Left ventricle myocardium superior (tissue), 1 donor: Measurements from ENCODE around the gene LOXHD1. TPM values are rescaled to one million over a fixed set of nuclear protein-coding genes. Genes with fewer than 3 reads are reported as not detected.

Experiments
- ATAC-seq: fragments of 200-7000 bp; cut with Tn5 transposase; one replicate; pipeline ENCODE4 v1.9.1; 2020; ENCODE audit warnings: mild to moderate bottlenecking, moderate library complexity
- DNase-seq: peaks from one replicate; pipeline ENCODE4 v3.0.0-alpha.2; 2020
- intact Hi-C: fragments of 100-400 bp; cut with micrococcal nuclease; formaldehyde crosslinking; loops from one replicate; pipeline ENCODE4 v1.11.0; 2022
- total RNA-seq: library from RNA; stranded (reverse); fragmentation: NEBNext Ultra II Directional; extraction: Animal tissue kit (Norgen Biotek cat#: 25700); gene quantifications from one replicate; pipeline ENCODE4 v1.2.1, GENCODE V29; 2021
- donor health status: DM: no; HTN: yes; CAD: no; lungs with severe emphysema.

Gene LOXHD1
- total RNA-seq, 1 donor from 2014 or later, result 0.74 TPM

GRCh38 chr18:46676182-46676835 is 19.3 kb upstream of the LOXHD1 start:
- intact Hi-C loops, result no loop called here
- DNase-seq (no peak), ATAC-seq (peak; percentile 39)

GRCh38 chr18:46675112-46675511 is 18.1 kb upstream of the LOXHD1 start:
- no peak for ATAC-seq
- intact Hi-C loops, result no loop called here

GRCh38 chr18:46672062-46672970 is 15.3 kb upstream of the LOXHD1 start:
- intact Hi-C loops, result no loop called here
- ATAC-seq (no peak), DNase-seq (no peak)

More at GRCh38 chr18:46675112-46675511, 18.1 kb upstream of the LOXHD1 start:
- no peak for DNase-seq

- intact Hi-C loops, result no loop called here
- DNase-seq (no peak), ATAC-seq (no peak)
Observed at GRCh38 chr18:46668694-46669093, 11.7 kb upstream of the LOXHD1 start.

- no peak for ATAC-seq
- no peak for DNase-seq
- intact Hi-C loops, result no loop called here
Observed at GRCh38 chr18:46668135-46668534, 11.1 kb upstream of the LOXHD1 start.

- DNase-seq (no peak), ATAC-seq (no peak)
- intact Hi-C loops, result no loop called here
Observed at GRCh38 chr18:46663539-46663938, 6.5 kb upstream of the LOXHD1 start.

GRCh38 chr18:46660957-46661749 is 4.1 kb upstream of the LOXHD1 start:
- intact Hi-C loops, result no loop called here
- no peak for ATAC-seq
- DNase-seq, result no peak

GRCh38 chr18:46659484-46659883 is 2.5 kb upstream of the LOXHD1 start:
- intact Hi-C loops, result loop anchor here (5.0 to 10.0 kb wide), 2 partner anchors 85 to 512 kb away; no protein-coding TSS in a partner anchor
- no peak for ATAC-seq
- no peak for DNase-seq

- DNase-seq (no peak), ATAC-seq (no peak)
- intact Hi-C loops, result loop anchor here (5.0 to 10.0 kb wide), 2 partner anchors 82 to 509 kb away; no protein-coding TSS in a partner anchor
Observed at GRCh38 chr18:46656326-46657114, 500 bp downstream of the LOXHD1 start.

GRCh38 chr18:46652372-46652771 is 4.6 kb downstream of the LOXHD1 start:
- intact Hi-C loops, result loop anchor here (10.0 kb wide), 1 partner anchor 78 kb away; no protein-coding TSS in a partner anchor
- no peak for ATAC-seq
- DNase-seq, result no peak

GRCh38 chr18:46650681-46651080 is 6.3 kb downstream of the LOXHD1 start:
- no peak for DNase-seq
- ATAC-seq, result no peak
- intact Hi-C loops, result loop anchor here (10.0 kb wide), 1 partner anchor 76 kb away; no protein-coding TSS in a partner anchor

GRCh38 chr18:46649071-46649862 is 7.8 kb downstream of the LOXHD1 start:
- peak; percentile 80 for ATAC-seq
- intact Hi-C loops, result no loop called here
- no peak for DNase-seq

GRCh38 chr18:46646468-46646867 is 10.6 kb downstream of the LOXHD1 start:
- intact Hi-C loops, result no loop called here
- DNase-seq (no peak), ATAC-seq (no peak)

GRCh38 chr18:46642561-46642960 is 14.5 kb downstream of the LOXHD1 start:
- intact Hi-C loops, result no loop called here
- no peak for DNase-seq
- ATAC-seq, result no peak

GRCh38 chr18:46641917-46642316 is 15.1 kb downstream of the LOXHD1 start:
- ATAC-seq, result peak; percentile 26
- no peak for DNase-seq
- intact Hi-C loops, result no loop called here

- no peak for ATAC-seq
- intact Hi-C loops, result no loop called here
- no peak for DNase-seq
Observed at GRCh38 chr18:46639386-46639785, 17.6 kb downstream of the LOXHD1 start.

GRCh38 chr18:46636040-46636630 is 20.9 kb downstream of the LOXHD1 start:
- intact Hi-C loops, result no loop called here
- ATAC-seq, result no peak
- DNase-seq, result no peak
